Esophagus squamous epithelium (tissue), 4 donors: ENCODE measurements around the gene UBE2A.

Experiments
- CTCF ChIP-seq, 6 experiments: fragments of 450-650 bp in 4 of 6; fragments of 200-600 bp in 2 of 6; sonication (generic) in 2 of 6; IDR thresholded peaks; one replicate each; pipeline ENCODE4 v1.5.1; 2016 to 2019; ENCODE audit warnings: antibody characterized with exemption in 6 of 6, mild to moderate bottlenecking in 4 of 6, moderate library complexity in 4 of 6
- POLR2A ChIP-seq, 4 donors: fragments of 450-650 bp; IDR thresholded peaks; one replicate each; pipeline ENCODE4 v1.6.1; 2017; ENCODE audit warnings: antibody characterized with exemption in 4 of 4, mild to moderate bottlenecking in 4 of 4, moderate library complexity in 3 of 4

GRCh38 chrX:119607018-119607389, 32.6 kb downstream of the UBE2A start:
- no peak for TF ChIP-seq POLR2A (IDR thresholded peaks at IDR 0.05)
- TF ChIP-seq CTCF (IDR thresholded peaks at IDR 0.05) = no peak
